Fibroblast of lung (primary cell): ENCODE data around the gene CCDC57. TPM values are rescaled to one million over a fixed set of nuclear protein-coding genes. Genes with fewer than 3 reads are reported as not detected.

Experiments used
- DNase-seq, 2 donors: peaks; one replicate each; pipeline versions ENCODE4 v3.0.0 to v3.0.0-alpha.2; 2010; ENCODE audit warnings: low read depth in 2 of 2
- H2AFZ ChIP-seq: 2 replicates; pipeline ENCODE4 v1.5.1; 2012; ENCODE audit warnings: low read length, control low read depth, inconsistent platforms
- H3K27ac ChIP-seq: 2 replicates; pipeline ENCODE4 v1.5.1; 2011; ENCODE audit warnings: low read length, control low read depth; ENCODE audit not compliant: insufficient read depth
- H3K27me3 ChIP-seq: 2 replicates; pipeline ENCODE4 v1.5.1; 2011; ENCODE audit warnings: mild to moderate bottlenecking, low read length; ENCODE audit not compliant: control insufficient read depth, insufficient read depth
- H3K36me3 ChIP-seq: 2 replicates; pipeline ENCODE4 v1.5.1; 2011; ENCODE audit warnings: low read length; ENCODE audit not compliant: control insufficient read depth, insufficient read depth
- H3K4me1 ChIP-seq: 2 replicates; pipeline ENCODE4 v1.5.1; 2011; ENCODE audit warnings: low read length; ENCODE audit not compliant: control insufficient read depth, insufficient read depth; ENCODE audit errors: extremely low read depth
- H3K4me2 ChIP-seq: 2 replicates; pipeline ENCODE4 v1.5.1; 2011; ENCODE audit warnings: low read length, control low read depth; ENCODE audit not compliant: insufficient read depth; ENCODE audit errors: extremely low read depth
- H3K4me3 ChIP-seq, 4 experiments: fragments of 200-600 bp in 1 of 4; sonication (generic) in 1 of 4; replicated peaks in 1 of 4; 2 replicates each; pipeline ENCODE4 v1.5.1; 2011 to 2016; ENCODE audit warnings: low read length in 4 of 4, low read depth in 3 of 4, mild to moderate bottlenecking in 3 of 4, control low read depth in 2 of 4, inconsistent platforms in 1 of 4, mixed read lengths in 1 of 4; ENCODE audit not compliant: insufficient read depth in 1 of 4; ENCODE audit errors: control extremely low read depth in 1 of 4
- H3K79me2 ChIP-seq: 2 replicates; pipeline ENCODE4 v1.5.1; 2012; ENCODE audit warnings: mild to moderate bottlenecking, low read length, inconsistent platforms; ENCODE audit not compliant: control insufficient read depth, insufficient read depth
- H3K9ac ChIP-seq: 2 replicates; pipeline ENCODE4 v1.5.1; 2011; ENCODE audit warnings: mild to moderate bottlenecking, low read length, control low read depth; ENCODE audit not compliant: insufficient read depth
- H3K9me3 ChIP-seq: 2 replicates; pipeline ENCODE4 v1.5.1; 2012; ENCODE audit warnings: low read depth, low read length; ENCODE audit not compliant: control insufficient read depth, insufficient read depth
- H4K20me1 ChIP-seq: 2 replicates; pipeline ENCODE4 v1.5.1; 2011; ENCODE audit warnings: low read length; ENCODE audit not compliant: control insufficient read depth, insufficient read depth; ENCODE audit errors: extremely low read depth
- EZH2 ChIP-seq: IDR thresholded peaks from 2 replicates; pipeline ENCODE4 v1.5.1; 2012; ENCODE audit warnings: low read length, control low read depth, mild to moderate bottlenecking; ENCODE audit errors: missing control alignments
- polyA plus RNA-seq, 2 donors: library from polyadenylated mRNA; depleted of rRNA in 1 of 2; stranded (reverse) in 1 of 2; unstranded in 1 of 2; fragments of >200 nt; gene quantifications; 2 replicates each; pipeline ENCODE4 v1.2.1, GENCODE V29; 2011 to 2012; ENCODE audit warnings: missing spikeins in 1 of 2
- total RNA-seq: library from RNA; depleted of rRNA; stranded (reverse); fragments of >200 nt; gene quantifications from 2 replicates; pipeline ENCODE4 v1.2.1, GENCODE V29; 2014
- TF ChIP-seq, protein P1 (sequence below), 2 donors: IDR thresholded peaks in 1 of 2; conservative IDR thresholded peaks in 1 of 2; 1 replicate in 1 of 2; 2 replicates in 1 of 2; pipeline ENCODE4 v1.5.1; 2011 to 2012; ENCODE audit warnings: low read length in 2 of 2, control low read depth in 1 of 2, inconsistent platforms in 1 of 2, low read depth in 1 of 2, mild to moderate bottlenecking in 1 of 2

Gene CCDC57
- total and polyA plus RNA-seq, 2 donors (not counting 1 experiment from before 2014, with no cell fraction given) = 7.1 to 10.1 TPM

DNA sequence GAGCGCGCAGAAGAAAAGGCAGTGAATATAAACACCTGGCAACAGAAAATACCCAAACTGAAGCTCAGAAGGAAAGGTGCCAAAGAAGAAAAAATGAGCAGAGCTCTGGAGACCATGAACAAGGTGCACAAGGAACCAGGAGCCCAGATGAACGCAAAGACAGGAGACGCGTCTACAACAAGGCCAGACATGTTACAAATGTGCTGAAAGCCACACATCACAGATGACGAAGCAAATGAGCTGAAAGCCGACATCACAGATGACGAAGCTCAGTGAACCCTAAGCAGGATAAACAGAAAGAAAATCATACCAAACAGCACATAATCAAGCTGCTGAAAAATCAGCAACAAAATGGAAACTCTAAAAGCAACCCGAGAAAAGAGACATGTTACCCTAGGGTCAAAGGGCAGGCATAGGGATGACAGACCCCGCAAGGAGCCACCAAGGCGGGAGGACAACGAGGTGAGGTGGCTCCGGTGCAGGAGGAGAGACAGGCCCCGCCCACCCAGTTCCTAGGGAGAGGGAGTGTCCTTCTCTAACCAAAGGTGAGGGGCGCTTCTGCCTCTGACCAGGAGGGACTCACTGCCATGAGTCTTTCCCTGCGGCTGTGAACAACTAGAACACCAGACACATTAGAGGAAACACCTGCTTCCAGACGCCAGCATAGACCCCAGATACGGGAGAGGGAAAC is 39.1 kb downstream of the CCDC57 start:
- DNase-seq = no peak
- H3K9me3 ChIP-seq = no peaks in the 10 kb centered on the region

DNA sequence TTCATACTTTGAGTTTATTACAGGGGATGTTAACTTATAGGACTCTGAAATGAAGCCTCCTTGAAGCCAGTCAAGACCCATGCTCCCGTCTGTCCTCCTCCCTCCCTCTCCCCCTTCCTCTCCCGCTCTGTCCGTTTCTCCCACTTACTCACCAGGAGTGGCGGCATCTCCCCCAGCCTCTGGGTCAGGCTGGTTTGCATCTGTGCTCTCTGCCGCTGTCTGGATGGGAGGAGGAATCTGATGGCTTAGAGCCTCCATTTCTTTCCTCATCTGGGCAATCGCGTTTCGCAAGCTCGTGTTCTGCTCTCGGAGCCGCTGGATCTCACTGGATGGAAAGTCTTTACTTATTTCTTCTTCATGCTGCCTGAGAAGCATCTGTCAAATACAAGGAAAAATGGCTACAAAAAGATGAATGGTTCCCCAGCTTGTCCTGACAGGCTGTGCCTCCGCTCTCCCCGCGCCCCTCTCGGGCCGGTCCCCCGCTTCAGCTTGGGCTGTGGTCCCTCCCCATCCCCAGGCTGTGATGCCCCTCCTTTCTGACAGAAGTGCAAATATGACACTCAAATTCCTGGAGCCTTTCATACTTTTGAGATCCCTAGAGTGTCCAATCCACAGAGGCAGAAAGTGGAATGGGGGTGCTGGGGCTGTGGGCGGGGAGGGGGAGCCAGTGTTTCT is 40.0 kb downstream of the CCDC57 start:
- H3K36me3 ChIP-seq = peaks cover 3% of the 10 kb centered on the region
- H3K4me3 ChIP-seq = no peak overlapping the region
- H3K4me2 ChIP-seq = no peak overlapping the region
- H3K9ac ChIP-seq = no peak overlapping the region
- no peaks in the 10 kb centered on the region for H3K9me3 ChIP-seq
- no peaks in the 10 kb centered on the region for H3K79me2 ChIP-seq
- no peak overlapping the region for H3K27ac ChIP-seq
- no peaks in the 10 kb centered on the region for H3K4me1 ChIP-seq
- no peak overlapping the region for H2AFZ ChIP-seq
- H4K20me1 ChIP-seq = no peaks in the 10 kb centered on the region
- TF ChIP-seq, protein P1, sequence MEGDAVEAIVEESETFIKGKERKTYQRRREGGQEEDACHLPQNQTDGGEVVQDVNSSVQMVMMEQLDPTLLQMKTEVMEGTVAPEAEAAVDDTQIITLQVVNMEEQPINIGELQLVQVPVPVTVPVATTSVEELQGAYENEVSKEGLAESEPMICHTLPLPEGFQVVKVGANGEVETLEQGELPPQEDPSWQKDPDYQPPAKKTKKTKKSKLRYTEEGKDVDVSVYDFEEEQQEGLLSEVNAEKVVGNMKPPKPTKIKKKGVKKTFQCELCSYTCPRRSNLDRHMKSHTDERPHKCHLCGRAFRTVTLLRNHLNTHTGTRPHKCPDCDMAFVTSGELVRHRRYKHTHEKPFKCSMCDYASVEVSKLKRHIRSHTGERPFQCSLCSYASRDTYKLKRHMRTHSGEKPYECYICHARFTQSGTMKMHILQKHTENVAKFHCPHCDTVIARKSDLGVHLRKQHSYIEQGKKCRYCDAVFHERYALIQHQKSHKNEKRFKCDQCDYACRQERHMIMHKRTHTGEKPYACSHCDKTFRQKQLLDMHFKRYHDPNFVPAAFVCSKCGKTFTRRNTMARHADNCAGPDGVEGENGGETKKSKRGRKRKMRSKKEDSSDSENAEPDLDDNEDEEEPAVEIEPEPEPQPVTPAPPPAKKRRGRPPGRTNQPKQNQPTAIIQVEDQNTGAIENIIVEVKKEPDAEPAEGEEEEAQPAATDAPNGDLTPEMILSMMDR (conservative IDR thresholded peaks at IDR 0.05 in 1 of 2, IDR thresholded peaks at IDR 0.05 in 1 of 2; ENCODE audit: low read depth in 1 of 2, low read length in 2 of 2) = no peak
- TF ChIP-seq EZH2 = no peak
- DNase-seq = no peak
- no peaks in the 10 kb centered on the region for H3K27me3 ChIP-seq

More for the DNA sequence above, 39.1 kb downstream of the CCDC57 start:
- Histone ChIP-seq H3K27ac (no peak overlapping the region), H3K9ac (no peak overlapping the region), H3K4me3 (no peak overlapping the region), H3K79me2 (no peaks in the 10 kb centered on the region), H3K4me1 (no peaks in the 10 kb centered on the region), H3K27me3 (no peaks in the 10 kb centered on the region), H3K36me3 (peaks cover 3% of the 10 kb centered on the region), H4K20me1 (no peaks in the 10 kb centered on the region), H3K4me2 (no peak overlapping the region), H2AFZ (no peak overlapping the region)
- TF ChIP-seq, protein P1 (conservative IDR thresholded peaks at IDR 0.05 in 1 of 2, IDR thresholded peaks at IDR 0.05 in 1 of 2; ENCODE audit: low read depth in 1 of 2, low read length in 2 of 2) = no peak
- TF ChIP-seq EZH2 = no peak

DNA sequence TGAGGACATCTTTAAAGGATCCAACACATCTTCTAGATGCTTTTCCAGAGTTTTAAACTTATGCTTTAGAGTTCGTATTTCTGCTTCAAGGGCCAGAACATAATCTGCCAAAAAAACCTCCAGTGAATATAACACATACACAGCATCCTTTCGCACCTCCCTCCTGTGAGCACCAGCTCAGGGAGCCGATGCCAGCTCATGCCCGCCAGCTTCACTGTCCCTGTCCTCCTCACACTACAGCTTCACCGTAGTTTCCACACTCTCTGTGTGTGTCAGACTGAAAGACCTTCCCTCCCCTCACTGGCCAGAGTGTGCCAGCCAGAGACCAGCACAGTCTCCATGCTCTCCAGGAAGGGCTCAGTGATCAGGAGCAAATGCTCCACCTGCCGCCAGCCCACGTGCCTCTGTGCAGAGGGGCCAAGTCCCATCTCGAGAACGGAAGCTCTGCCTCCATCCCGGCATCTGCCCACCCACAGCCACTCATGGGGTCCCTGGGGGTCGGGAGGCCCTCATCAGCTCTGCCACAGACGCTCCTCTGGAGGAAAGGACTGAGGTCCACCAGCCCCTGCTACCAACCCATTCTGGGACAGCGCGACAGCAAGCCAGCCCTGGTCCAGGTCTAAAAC is 40.8 kb downstream of the CCDC57 start:
- Histone ChIP-seq H3K27ac (no peak overlapping the region), H3K9ac (no peak overlapping the region), H3K4me1 (no peaks in the 10 kb centered on the region), H3K27me3 (no peaks in the 10 kb centered on the region), H3K4me3 (no peak overlapping the region), H2AFZ (no peak overlapping the region), H3K4me2 (no peak overlapping the region), H3K36me3 (peaks cover 3% of the 10 kb centered on the region), H3K79me2 (no peaks in the 10 kb centered on the region), H3K9me3 (no peaks in the 10 kb centered on the region), H4K20me1 (no peaks in the 10 kb centered on the region)
- TF ChIP-seq, protein P1 (conservative IDR thresholded peaks at IDR 0.05 in 1 of 2, IDR thresholded peaks at IDR 0.05 in 1 of 2; ENCODE audit: low read depth in 1 of 2, low read length in 2 of 2) = no peak
- TF ChIP-seq EZH2 = no peak
- DNase-seq = no peak
